Esophagus muscularis mucosa (tissue), 4 donors: ENCODE measurements around the gene QDPR.

Experiments used
- EP300 ChIP-seq: sonication (generic); formaldehyde crosslinking; IDR thresholded peaks from one replicate; pipeline ENCODE4 v1.6.1; 2017; ENCODE audit warnings: antibody characterized with exemption
- POLR2A ChIP-seq: fragments of 450-650 bp; IDR thresholded peaks from one replicate; pipeline ENCODE4 v1.6.1; 2017; ENCODE audit warnings: antibody characterized with exemption, moderate library complexity, mild to moderate bottlenecking, low read depth
- POLR2AphosphoS5 ChIP-seq, 2 donors: sonication (generic); formaldehyde crosslinking; IDR thresholded peaks; one replicate each; pipeline ENCODE4 v1.6.1; 2017; ENCODE audit warnings: antibody characterized with exemption in 2 of 2
- TF ChIP-seq, protein P1 (sequence below), 3 experiments: fragments of 200-600 bp in 2 of 3; fragments of 450-650 bp in 1 of 3; sonication (generic) in 2 of 3; IDR thresholded peaks; one replicate each; pipeline ENCODE4 v1.5.1; 2017 to 2019; ENCODE audit warnings: antibody characterized with exemption in 3 of 3, mild to moderate bottlenecking in 2 of 3, moderate library complexity in 1 of 3

- TF ChIP-seq, protein P1, sequence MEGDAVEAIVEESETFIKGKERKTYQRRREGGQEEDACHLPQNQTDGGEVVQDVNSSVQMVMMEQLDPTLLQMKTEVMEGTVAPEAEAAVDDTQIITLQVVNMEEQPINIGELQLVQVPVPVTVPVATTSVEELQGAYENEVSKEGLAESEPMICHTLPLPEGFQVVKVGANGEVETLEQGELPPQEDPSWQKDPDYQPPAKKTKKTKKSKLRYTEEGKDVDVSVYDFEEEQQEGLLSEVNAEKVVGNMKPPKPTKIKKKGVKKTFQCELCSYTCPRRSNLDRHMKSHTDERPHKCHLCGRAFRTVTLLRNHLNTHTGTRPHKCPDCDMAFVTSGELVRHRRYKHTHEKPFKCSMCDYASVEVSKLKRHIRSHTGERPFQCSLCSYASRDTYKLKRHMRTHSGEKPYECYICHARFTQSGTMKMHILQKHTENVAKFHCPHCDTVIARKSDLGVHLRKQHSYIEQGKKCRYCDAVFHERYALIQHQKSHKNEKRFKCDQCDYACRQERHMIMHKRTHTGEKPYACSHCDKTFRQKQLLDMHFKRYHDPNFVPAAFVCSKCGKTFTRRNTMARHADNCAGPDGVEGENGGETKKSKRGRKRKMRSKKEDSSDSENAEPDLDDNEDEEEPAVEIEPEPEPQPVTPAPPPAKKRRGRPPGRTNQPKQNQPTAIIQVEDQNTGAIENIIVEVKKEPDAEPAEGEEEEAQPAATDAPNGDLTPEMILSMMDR (IDR thresholded peaks at IDR 0.05), result no peak
- TF ChIP-seq EP300, result no peak
- no peak for TF ChIP-seq POLR2A
- TF ChIP-seq POLR2AphosphoS5 (IDR thresholded peaks at IDR 0.05), result no peak
These were observed 44.6 kb upstream of the QDPR start for GRCh38 chr4:17556498-17556897.
